GM21619 (cell line): Measurements from ENCODE around the gene DPYSL5.
A peak's percentile ranks its signal among the peaks of the same experiment; 100 is the strongest.

Experiments used
- ATAC-seq: cut with Tn5 transposase; IDR thresholded peaks from one replicate; pipeline ENCODE4 v1.9.1; 2021; ENCODE audit not compliant: unreplicated experiment

The DPYSL5 gene

DNA sequence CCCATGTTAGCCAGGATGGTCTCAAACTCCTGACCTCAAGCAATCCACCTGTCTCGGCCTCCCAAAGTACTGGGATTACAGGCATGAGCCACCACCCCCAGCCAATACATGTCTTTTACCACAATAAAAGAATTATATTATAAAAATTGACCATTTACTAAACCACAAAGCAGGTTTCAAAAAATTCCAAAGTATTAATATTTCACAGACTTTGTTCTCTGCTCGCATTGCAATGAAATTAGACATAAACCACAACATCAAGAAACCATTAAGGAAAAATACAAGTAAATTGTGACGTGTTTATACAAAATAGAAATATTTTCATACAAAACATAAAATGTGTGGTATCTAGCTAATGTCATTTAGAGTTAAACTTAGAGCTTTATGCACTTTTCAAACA lies 109.1 kb downstream of the DPYSL5 start:
- no peak for ATAC-seq

DNA sequence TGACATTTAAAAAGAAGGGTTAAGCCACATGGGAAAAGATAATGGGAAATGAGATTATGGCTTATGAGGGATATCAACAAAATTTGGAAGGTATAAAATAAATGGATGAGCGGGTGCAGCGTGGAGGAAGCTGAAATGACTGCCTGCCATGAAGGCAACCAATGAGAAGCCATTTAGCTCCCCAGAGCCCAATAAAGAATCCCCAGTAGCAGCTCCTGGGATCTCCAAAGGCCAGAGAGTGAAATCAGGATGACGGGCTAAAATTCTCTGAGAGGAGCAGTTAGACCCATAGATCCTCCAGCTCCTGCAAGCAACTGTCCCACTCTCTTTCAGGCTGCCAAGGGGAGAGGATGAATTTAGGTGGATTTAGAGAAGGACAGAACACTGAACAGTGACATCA lies 109.6 kb downstream of the DPYSL5 start:
- no peak for ATAC-seq

DNA sequence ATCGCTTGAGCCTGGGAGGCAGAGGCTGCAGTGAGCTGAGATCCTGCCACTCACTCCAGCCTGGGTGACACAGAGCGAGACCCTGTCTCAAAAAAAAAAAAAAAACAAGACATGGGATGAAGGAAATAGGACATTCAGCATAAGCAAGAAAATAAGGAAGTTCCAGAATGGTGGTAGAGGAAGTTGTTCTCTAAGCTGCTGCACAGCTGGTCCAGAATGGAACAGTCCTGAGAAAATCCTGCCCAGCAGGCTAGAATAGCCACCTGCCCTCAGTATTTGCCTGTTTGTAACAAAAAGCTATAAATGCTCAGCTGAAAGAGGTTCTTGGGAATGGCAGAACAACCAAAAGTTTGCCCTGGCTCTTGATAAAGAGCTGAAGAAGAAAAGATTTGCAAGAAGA lies 111.4 kb downstream of the DPYSL5 start:
- ATAC-seq: no peak

DNA sequence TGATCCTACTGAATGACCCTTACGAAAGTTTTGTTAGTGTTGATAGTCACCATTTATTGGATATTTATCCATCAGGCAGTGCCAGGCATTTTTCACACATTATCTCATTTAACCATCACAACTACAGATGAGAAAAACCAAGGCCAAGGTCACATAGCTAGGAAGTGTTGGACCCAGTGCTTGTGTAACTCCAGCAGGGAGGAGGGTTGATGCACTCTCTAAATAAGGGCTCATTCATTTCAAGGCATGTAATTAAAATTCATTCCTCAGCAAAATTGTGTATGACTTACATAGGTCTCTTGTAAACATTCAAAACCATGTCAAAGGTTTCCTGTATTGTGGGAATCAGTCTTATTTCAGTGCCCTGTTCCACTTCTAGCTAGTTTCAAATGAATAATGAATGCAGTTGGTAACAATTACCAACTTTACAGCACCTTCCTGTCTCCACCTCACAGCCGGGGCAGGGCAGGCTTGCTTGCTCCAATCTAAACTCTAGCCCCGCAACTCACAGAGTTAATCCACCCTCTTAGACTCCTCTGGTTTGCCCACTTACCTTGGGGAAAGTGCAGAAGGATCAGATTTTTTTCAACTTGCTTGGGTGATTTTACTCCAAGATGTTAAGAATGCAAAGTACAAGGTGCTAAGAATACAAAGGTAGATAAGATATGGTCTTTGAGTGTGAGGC lies 116.7 kb downstream of the DPYSL5 start:
- no peak for ATAC-seq

DNA sequence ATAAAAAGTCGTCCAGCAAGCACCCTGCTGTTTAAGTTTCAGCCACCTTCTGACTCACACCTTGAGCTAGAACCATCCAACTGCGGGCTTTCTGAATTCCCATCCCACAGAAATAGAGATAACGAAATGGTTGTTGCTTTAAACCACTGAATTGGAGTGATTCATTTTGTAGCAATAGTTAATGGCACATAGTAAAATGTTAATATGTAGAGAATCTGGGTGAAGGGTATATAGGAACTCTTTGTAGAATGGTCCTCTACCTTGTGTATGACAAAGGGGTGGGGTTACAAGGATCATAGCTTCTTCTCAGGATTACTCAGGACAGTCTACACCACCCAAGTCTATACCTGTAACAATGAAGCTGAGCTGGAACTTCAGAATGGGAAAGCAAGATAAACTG lies 120.1 kb downstream of the DPYSL5 start:
- no peak for ATAC-seq

DNA sequence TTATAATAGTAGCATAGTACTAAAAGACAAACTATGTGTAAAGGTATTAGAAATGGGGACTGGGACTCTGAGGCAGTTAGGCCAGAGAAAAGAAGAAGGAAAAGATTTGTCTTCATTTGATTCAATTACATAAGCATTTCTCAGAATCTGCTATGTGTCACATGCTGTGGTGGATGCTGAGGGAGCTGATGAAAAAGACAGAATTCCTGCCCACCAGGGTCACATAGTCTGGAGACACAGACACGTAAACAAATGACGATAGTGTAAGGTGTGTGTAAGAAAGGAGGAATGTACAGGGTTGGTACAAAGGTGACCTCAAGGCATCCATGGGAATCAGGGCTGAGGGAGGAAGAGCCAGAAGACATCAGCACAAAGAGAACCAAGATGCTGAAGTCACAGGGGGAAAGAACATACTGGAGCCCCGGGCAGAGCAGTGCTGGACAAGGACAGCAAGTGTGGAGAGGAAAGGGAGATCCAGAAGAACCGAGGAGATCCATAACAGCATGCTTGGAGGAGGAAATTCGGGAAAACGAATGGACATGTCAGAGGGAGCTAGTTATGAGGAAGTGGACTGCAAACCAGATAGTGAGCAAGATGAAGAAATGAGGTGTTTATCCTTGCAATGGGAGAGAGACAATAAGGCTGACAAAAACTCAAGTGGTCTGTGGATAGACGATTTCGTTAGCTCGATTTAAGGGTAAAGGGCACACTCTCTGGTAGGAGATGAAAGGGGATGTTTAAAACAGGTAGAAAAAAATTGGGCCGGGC lies 121.3 kb downstream of the DPYSL5 start:
- ATAC-seq: no peak

DNA sequence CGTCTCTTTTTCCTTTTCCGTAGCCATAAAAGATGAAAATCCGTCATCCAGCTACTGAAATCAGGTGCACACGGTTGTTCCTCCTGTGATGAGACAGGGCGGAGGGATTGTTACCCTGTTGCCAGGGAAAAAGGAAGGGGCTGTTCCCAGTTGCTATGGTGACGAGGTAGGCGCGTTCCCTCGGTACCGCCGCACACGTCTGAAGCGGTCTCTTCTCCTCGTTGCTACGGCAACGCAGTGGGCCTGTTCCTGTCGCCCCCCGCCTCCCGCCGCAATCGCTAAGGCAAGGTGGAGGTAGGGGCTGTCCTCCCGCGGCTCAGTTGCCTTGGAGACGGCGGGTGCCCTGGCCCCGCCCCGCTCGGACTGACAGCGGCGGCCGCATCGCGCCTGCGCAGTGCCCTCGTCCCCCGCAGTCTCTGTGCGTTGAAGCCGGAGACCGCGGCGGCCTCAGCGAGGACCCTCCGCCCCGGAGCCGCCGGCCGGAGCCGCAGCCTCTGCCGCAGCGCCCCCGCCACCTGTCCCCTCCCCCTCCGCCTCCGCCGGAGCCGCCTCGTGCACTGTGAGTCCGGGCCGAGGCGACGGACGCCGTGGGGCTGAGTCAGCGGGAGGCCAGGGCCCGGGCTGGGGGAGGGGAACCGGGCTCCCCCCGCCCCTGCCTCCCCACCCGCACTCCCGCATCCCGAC lies 122.5 kb downstream of the DPYSL5 start, which contains the start of gene MAPRE3:
Gene MAPRE3, plus strand, starts transcription at position 394 of the 684 bp plus-strand sequence. CDS start 51,582 bp downstream, outside the sequence.
- peak; percentile 78 for ATAC-seq

GRCh38 chr2:26970928-26971627 lies 123.1 kb downstream of the DPYSL5 start:
- no peak for ATAC-seq

- ATAC-seq: no peak
These were observed 124.2 kb downstream of the DPYSL5 start for GRCh38 chr2:26971911-26972786.

DNA sequence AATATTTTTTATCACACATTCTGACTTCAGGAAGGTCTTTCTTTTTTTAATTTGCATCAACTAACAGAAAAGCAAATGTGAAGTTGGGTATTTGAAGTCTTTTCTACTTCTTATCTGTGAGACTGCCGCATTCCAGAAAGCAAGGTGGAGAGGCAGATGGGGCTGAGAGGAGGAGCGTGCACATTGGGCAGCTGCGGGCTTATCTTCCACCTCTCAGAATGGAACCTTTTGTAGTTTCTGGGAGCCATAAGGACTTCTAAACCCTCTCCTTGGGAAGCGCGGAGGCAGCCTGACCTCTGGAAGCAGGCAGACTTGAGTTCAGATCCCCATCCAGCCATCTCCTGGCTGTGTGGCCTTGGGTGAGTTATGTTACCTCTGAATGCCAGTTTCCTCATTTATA lies 126.4 kb downstream of the DPYSL5 start:
- no peak for ATAC-seq

DNA sequence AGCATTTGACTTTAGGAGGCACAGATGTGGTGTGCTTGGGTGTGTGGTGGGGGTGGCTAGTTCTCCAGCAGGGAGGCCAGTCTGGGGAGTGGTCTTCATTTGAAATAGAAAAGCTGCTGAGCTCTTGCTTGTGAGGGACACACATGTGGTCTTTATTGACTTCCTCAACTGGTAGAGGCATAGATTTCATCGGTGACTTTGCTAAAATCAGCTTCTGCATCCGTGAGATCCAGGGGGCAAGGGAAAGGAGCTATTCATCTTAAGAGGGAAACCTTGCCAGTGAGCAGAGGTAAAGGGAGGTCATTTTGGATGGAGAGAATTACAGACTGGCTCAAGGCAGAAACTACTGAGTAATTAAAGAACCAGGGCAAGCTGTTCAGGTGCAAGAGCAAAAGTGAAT lies 127.2 kb downstream of the DPYSL5 start:
- ATAC-seq: no peak

GRCh38 chr2:26975656-26976055 lies 127.7 kb downstream of the DPYSL5 start:
- ATAC-seq: no peak

DNA sequence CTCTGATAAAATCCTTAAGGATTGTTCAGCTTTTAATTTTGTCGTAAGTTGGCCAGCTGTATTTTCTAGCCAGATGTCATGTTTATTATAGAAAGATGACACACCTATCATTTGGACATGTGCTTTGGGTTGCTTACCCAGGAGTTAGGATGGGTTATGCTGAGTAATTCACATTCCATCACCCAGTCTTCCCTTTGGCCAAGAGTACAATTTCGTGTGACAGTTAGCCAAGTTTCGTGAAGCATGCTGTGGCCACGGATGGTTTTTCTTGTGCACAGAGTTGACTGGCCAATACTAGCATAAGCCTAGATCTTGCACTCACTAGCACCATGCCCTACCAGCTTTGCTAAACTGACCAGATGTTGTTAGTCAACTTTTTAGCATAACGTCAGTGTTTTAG lies 128.3 kb downstream of the DPYSL5 start:
- ATAC-seq: no peak

DNA sequence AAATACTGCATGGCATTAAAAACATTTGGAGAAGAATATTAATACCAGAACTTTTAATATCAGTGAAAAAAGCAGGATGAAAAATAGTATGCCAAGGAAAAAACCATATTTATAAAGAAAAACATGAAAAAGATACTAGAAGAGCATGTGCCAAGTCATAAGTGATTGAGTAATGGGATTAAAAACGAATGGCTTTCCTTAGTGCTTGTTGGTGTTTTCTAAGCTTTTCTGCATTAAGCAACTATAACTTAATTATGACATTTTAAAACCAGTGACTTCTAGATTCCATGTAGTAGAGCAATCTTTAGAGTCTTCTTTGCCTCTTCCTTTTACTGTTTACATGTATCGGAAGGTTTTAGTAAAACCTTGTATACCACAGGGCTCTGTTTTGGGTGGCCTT lies 129.1 kb downstream of the DPYSL5 start:
- ATAC-seq: no peak

GRCh38 chr2:26978061-26978596 lies 130.2 kb downstream of the DPYSL5 start:
- no peak for ATAC-seq

- no peak for ATAC-seq
These were observed 131.8 kb downstream of the DPYSL5 start for GRCh38 chr2:26979741-26980140.

DNA sequence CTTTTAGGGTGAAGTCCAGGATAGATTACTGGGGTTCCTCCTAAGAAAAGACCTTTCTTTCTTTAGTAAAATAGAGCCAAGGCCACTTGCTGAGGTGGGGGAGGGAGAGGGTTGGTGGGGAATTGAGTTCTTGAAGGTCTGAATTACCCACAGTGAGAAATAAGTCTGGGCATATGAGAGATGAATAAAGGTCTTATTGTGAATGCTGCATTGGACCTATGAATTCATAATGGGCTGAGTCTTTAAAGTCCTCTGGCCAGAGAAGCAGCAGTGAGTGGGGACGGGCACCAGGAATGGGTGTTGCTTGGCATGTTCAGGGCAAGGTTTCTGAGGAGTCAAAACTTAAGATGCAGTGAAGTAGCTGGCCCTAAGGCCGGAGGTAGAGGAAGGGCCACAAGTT lies 133.0 kb downstream of the DPYSL5 start:
- no peak for ATAC-seq

DNA sequence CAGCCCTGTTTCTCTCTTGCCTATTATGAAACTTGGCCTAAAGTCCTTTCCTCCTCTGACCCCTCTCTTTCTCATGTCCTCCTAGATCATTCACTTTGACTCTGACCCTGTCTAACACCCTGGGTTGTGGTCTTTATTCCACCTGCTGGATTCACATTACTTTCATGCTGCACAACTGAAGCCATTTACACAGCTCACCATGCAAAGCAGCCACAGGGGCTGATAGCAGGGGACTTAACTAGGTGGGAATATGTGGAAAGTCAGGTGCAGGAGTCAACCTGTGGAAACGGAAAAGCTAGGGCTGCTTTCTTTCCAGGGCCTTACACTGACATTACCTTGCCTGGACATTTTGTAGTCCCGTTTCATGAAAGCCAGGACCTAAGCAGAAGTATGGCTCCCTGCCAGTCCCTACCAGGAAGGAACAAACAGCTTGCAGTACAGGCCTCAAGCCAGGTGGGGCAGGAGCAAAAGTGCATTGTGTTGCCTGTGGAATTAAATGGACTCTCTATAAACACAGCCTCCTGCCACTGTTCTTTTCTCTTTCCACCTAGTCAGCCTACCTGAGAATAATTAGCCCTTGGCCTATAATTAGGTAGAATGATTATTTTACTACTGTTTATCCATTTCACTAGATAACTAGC lies 134.3 kb downstream of the DPYSL5 start:
- ATAC-seq: no peak

DNA sequence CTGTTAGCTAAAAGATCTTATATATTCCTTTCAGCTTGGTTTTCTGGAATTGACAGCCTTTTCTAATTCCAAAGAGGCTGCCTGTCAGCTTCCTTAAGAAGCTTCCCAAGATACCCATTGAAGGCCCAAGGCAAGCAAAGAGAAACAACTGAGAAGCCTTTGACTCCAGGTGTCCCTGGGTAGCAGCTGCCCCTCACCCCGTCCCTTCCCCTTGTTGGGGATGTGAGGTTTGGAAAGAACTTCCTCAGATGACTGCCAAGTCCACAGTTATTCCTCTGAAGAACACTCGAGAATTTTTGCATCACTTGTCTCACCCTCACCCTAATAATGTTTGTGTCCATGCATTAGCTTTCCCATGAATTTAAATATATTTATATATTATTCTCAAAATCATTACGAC lies 135.8 kb downstream of the DPYSL5 start:
- no peak for ATAC-seq

GRCh38 chr2:26985807-26986206 lies 137.9 kb downstream of the DPYSL5 start:
- no peak for ATAC-seq
